PC-3 (cell line): Measurements from ENCODE around the gene TRAF5. TPM values are rescaled to one million over a fixed set of nuclear protein-coding genes. Genes with fewer than 3 reads are reported as not detected.

ENCODE experiments used
- ATAC-seq: fragments of 200-7000 bp; cut with Tn5 transposase; 2 replicates; pipeline ENCODE4 v1.9.1; 2020; ENCODE audit warnings: mild to moderate bottlenecking, moderate library complexity
- BruUV-seq: library from RNA; stranded (reverse); fragments of 400-500 nt; replicated peaks from 2 replicates; lab custom pipeline; 2021; lab: Mats Ljungman, UMichigan
- CTCF ChIA-PET: fragments of 300-600 bp; sonication (Branson Sonifier 250); formaldehyde crosslinking; loops from one replicate; lab custom pipeline; 2022; ENCODE audit warnings: antibody characterized with exemption; lab: Charles Lee
- POLR2A ChIA-PET: fragments of 300-600 bp; sonication (Branson Sonifier 250); formaldehyde crosslinking; loops from one replicate; lab custom pipeline; 2022; ENCODE audit warnings: antibody characterized with exemption; ENCODE audit not compliant: unreplicated experiment; lab: Charles Lee
- DNase-seq: peaks from one replicate; pipeline ENCODE4 v3.0.0-alpha.2; 2015
- H2AFZ ChIP-seq: fragments of 300-600 bp; sonication (generic); 2 replicates; pipeline ENCODE4 v1.6.0; 2016; ENCODE audit warnings: antibody characterized with exemption, low read length
- H3F3A ChIP-seq: fragments of 300-600 bp; sonication (generic); one replicate; pipeline ENCODE4 v1.6.0; 2017; ENCODE audit warnings: antibody characterized with exemption, low read length, control low read depth, mild to moderate bottlenecking; ENCODE audit not compliant: unreplicated experiment
- H3K27ac ChIP-seq: fragments of 300-600 bp; sonication (generic); 2 replicates; pipeline ENCODE4 v1.5.1; 2016; ENCODE audit warnings: mild to moderate bottlenecking, low read length
- H3K27me3 ChIP-seq: fragments of 300-600 bp; sonication (generic); 2 replicates; pipeline ENCODE4 v1.6.1; 2016; ENCODE audit warnings: low read length, mixed read lengths
- H3K36me3 ChIP-seq: fragments of 300-600 bp; sonication (generic); 2 replicates; pipeline ENCODE4 v1.6.1; 2016; ENCODE audit warnings: low read depth, mixed run types, low read length, mixed read lengths
- H3K4me1 ChIP-seq: fragments of 300-600 bp; sonication (generic); 2 replicates; pipeline ENCODE4 v1.5.1; 2016; ENCODE audit warnings: low read length; ENCODE audit not compliant: insufficient read depth
- H3K4me2 ChIP-seq: fragments of 300-600 bp; sonication (generic); 2 replicates; pipeline ENCODE4 v1.6.0; 2016; ENCODE audit warnings: low read length
- H3K4me3 ChIP-seq: fragments of 300-600 bp; sonication (generic); 2 replicates; pipeline ENCODE4 v1.5.1; 2016; ENCODE audit warnings: mild to moderate bottlenecking, low read length, mixed read lengths
- H3K79me2 ChIP-seq: fragments of 300-600 bp; sonication (generic); 2 replicates; pipeline ENCODE4 v1.6.1; 2017; ENCODE audit warnings: low read length, mixed read lengths
- H3K9ac ChIP-seq: fragments of 300-600 bp; sonication (generic); 2 replicates; pipeline ENCODE4 v1.6.0; 2016; ENCODE audit warnings: mild to moderate bottlenecking, low read length
- H3K9me2 ChIP-seq: fragments of 300-600 bp; sonication (generic); replicated peaks from 2 replicates; pipeline ENCODE4 v1.6.1; 2016; ENCODE audit warnings: mixed run types, low read length, mixed read lengths
- H3K9me3 ChIP-seq: fragments of 300-600 bp; sonication (generic); 2 replicates; pipeline ENCODE4 v1.6.1; 2016; ENCODE audit warnings: low read length, mixed read lengths
- H4K20me1 ChIP-seq: fragments of 300-600 bp; sonication (generic); 2 replicates; pipeline ENCODE4 v1.6.1; 2016; ENCODE audit warnings: low read length, mixed read lengths
- EZH2 ChIP-seq: fragments of 300-600 bp; sonication (generic); IDR thresholded peaks from one replicate; pipeline ENCODE4 v1.6.1; 2017; ENCODE audit warnings: antibody characterized with exemption, mild to moderate bottlenecking, low read length; ENCODE audit not compliant: unreplicated experiment
- EZH2phosphoT487 ChIP-seq: fragments of 300-600 bp; sonication (generic); IDR thresholded peaks from 2 replicates; pipeline ENCODE4 v1.6.1; 2018; ENCODE audit warnings: mild to moderate bottlenecking, antibody characterized with exemption, low read length, borderline replicate concordance
- intact Hi-C: fragments of 100-400 bp; cut with micrococcal nuclease; formaldehyde crosslinking; loops from 2 replicates; pipeline ENCODE4 v1.9.0; 2023
- total RNA-seq: library from RNA; depleted of rRNA; stranded (reverse); fragments of >200 nt; gene quantifications from 2 replicates; pipeline ENCODE4 v1.2.3, GENCODE V29; 2014
- TF ChIP-seq, protein P1 (sequence below): fragments of 300-600 bp; sonication (generic); conservative IDR thresholded peaks from 2 replicates; pipeline ENCODE4 v1.5.1; 2017; ENCODE audit warnings: antibody characterized with exemption, low read depth, mild to moderate bottlenecking, low read length

The TRAF5 gene
- total RNA-seq, 1 experiment from 2014 or later, result 12.2 TPM

- no TSS peak for BruUV-seq
- H3K27me3 ChIP-seq, result no peaks in the 10 kb centered on the region
- ChIA-PET CTCF (no interaction called here), POLR2A (no interaction called here)
- DNase-seq, result peak; percentile 46
- H3K4me2 ChIP-seq, result no peak overlapping the region
- TF ChIP-seq EZH2 (no peak), EZH2phosphoT487 (no peak)
- TF ChIP-seq, protein P1, sequence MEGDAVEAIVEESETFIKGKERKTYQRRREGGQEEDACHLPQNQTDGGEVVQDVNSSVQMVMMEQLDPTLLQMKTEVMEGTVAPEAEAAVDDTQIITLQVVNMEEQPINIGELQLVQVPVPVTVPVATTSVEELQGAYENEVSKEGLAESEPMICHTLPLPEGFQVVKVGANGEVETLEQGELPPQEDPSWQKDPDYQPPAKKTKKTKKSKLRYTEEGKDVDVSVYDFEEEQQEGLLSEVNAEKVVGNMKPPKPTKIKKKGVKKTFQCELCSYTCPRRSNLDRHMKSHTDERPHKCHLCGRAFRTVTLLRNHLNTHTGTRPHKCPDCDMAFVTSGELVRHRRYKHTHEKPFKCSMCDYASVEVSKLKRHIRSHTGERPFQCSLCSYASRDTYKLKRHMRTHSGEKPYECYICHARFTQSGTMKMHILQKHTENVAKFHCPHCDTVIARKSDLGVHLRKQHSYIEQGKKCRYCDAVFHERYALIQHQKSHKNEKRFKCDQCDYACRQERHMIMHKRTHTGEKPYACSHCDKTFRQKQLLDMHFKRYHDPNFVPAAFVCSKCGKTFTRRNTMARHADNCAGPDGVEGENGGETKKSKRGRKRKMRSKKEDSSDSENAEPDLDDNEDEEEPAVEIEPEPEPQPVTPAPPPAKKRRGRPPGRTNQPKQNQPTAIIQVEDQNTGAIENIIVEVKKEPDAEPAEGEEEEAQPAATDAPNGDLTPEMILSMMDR, result no peak
- ATAC-seq, result no peak
- H4K20me1 ChIP-seq, result no peaks in the 10 kb centered on the region
- no peaks in the 10 kb centered on the region for H3K4me1 ChIP-seq
- no peak overlapping the region for H3K27ac ChIP-seq
- H3K9me3 ChIP-seq, result no peaks in the 10 kb centered on the region
- H3K9ac ChIP-seq, result no peak overlapping the region
- H3F3A ChIP-seq, result no peaks in the 10 kb centered on the region
- no peaks in the 10 kb centered on the region for H3K79me2 ChIP-seq
- H3K4me3 ChIP-seq, result no peak overlapping the region
- intact Hi-C loops, result no loop called here
- no peaks in the 10 kb centered on the region for H3K9me2 ChIP-seq
- H2AFZ ChIP-seq, result no peak overlapping the region
- no peaks in the 10 kb centered on the region for H3K36me3 ChIP-seq
Observed at GRCh38 chr1:211343607-211344006, 17.0 kb downstream of the TRAF5 start.

DNA sequence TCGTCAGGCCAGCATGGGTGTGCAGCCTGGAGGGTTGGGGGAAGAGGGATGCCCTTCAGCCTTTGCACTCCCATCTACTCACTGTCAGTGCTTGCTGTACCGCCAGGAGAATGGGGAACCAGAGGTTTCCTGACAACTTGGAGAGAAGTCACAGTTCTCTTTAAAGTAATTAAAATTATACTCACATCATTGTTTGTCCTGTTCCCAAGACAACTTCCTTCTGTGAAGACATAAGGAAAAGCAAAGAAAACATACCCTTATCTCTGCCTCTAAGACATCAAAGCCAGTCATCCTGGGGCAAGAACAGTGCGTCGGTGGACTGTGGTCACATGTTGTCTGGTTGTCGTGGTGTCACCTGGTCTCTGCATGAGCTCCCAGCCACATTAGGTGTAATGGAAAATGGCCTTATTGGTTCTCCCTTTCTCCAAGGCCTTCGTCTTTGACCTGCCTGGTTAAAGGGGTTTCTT, 17.6 kb downstream of the TRAF5 start:
- Histone ChIP-seq H3K27ac (no peak overlapping the region), H3K4me1 (no peaks in the 10 kb centered on the region), H3K9ac (no peak overlapping the region), H2AFZ (no peak overlapping the region), H3K36me3 (no peaks in the 10 kb centered on the region), H3K79me2 (no peaks in the 10 kb centered on the region), H4K20me1 (no peaks in the 10 kb centered on the region), H3K9me2 (no peaks in the 10 kb centered on the region), H3F3A (no peaks in the 10 kb centered on the region), H3K9me3 (no peaks in the 10 kb centered on the region), H3K4me2 (no peak overlapping the region), H3K27me3 (no peaks in the 10 kb centered on the region), H3K4me3 (no peak overlapping the region)
- no TSS peak for BruUV-seq
- no peak for ATAC-seq
- DNase-seq, result no peak
- POLR2A ChIA-PET, result no interaction called here
- CTCF ChIA-PET, result no interaction called here
- TF ChIP-seq, protein P1, result no peak
- TF ChIP-seq EZH2 (no peak), EZH2phosphoT487 (no peak)
- intact Hi-C loops, result no loop called here

DNA sequence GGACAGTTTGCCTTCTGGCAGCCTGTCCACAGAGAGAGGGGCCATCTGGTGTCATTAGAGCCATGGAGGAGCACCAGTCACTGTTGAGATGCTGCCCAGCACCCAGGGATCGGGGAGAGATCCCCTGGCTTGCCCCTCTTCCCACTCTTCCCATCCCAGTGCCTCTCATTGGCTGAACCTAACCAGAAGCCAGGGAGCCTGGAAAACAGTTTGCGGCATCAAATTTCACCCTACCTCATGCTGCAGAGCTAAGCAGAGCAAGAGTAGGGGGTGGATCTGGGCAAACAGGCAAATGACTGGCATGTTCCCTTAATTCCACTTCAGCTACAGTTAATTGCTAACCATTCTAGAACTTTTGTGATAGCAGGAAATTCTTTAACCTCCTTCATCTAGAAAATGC, 19.1 kb downstream of the TRAF5 start:
- TF ChIP-seq EZH2phosphoT487, result no peak
- TF ChIP-seq, protein P1, result no peak
- TF ChIP-seq EZH2, result no peak
- CTCF ChIA-PET, result no interaction called here
- ATAC-seq (0 out of 2 replicates have a peak, but pooled peaks have one; percentile 29), DNase-seq (no peak)
- POLR2A ChIA-PET, result no interaction called here
- Histone ChIP-seq H3K4me2 (no peak overlapping the region), H3K79me2 (no peaks in the 10 kb centered on the region), H3K9me3 (no peaks in the 10 kb centered on the region), H3K9ac (no peak overlapping the region), H3K27me3 (no peaks in the 10 kb centered on the region), H3K9me2 (no peaks in the 10 kb centered on the region), H2AFZ (no peak overlapping the region), H3K4me3 (no peak overlapping the region), H3K36me3 (no peaks in the 10 kb centered on the region), H3K27ac (no peak overlapping the region), H4K20me1 (no peaks in the 10 kb centered on the region), H3F3A (no peaks in the 10 kb centered on the region), H3K4me1 (no peaks in the 10 kb centered on the region)
- intact Hi-C loops, result no loop called here
- BruUV-seq, result no TSS peak
